GM19324 (cell line): ENCODE results near the gene ZNF831.

Experiments
- ATAC-seq: cut with Tn5 transposase; IDR thresholded peaks from one replicate; pipeline ENCODE4 v1.9.1; 2021; ENCODE audit warnings: mild to moderate bottlenecking, moderate library complexity; ENCODE audit not compliant: unreplicated experiment, low FRiP score

ZNF831 gene

GRCh38 chr20:59154317-59155013, 9.2 kb upstream of the ZNF831 start:
- ATAC-seq, result no peak

GRCh38 chr20:59157064-59157463, 6.6 kb upstream of the ZNF831 start:
- ATAC-seq, result no peak

- ATAC-seq, result no peak
These were observed 6.1 kb upstream of the ZNF831 start for GRCh38 chr20:59157531-59157930.

DNA sequence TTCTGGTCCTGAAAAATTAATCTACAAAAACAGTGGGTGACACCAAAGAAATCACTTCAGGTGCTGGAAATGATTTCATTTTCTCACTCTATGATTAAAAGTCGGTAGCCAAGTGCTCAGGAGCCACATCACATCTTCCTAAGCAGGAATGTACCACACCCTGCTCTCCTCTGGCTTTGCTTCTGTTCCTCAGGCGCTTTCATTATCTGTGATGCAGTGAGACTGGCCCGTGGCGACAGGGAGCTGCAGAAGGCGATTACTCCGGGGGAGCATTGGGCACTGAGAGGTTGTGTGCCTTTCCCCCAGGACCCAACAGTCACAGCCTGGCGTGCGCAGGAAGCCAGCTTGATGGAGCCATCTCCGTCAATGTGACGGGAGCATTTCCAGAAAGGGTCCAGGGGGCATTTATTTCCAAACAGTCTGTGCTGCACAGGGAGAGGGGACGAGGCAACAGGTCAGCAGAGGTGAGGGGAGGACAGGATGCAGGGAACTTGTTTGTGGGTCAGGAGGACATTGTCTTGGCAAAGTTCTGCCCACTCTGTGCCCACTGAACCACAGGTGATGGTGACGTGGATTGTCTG, 5.6 kb upstream of the ZNF831 start:
- ATAC-seq, result no peak

DNA sequence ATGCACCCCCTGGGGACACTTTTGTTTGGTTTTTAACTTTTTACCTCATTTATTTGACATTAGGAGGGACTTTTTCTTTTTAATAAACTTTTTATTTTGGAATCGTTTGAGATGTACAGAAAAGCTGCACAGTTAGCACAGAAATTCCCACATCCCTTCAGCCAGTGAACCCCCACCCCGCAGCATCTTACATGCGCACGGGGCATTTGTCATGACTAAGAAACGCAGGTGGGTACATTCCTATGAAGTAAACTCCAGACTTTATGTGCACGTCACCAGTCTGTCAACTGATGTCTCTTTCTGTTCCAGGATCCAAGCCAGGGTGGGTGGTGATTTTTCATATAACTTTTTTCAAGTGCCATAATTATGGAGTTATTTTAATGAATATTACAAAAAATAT, 4.9 kb upstream of the ZNF831 start:
- ATAC-seq, result no peak

DNA sequence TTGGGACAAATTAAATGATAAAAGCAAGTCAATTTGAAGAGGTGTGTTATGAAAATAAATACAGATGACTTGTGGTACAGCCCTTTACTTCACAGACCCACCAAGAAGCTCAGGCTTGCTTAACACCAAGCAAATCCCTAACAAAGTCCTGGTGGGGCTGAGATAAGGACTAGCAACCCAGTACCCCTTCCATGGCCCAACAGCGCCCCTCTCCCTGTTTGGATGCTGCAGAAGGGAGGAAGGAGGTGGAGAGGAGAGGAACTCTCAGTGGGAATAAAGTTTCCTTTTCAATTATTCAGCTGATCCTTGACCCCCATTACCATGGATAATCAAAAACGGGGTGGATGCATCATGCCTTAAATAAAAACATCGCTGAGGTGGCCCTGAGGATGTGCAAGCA, 4.5 kb upstream of the ZNF831 start:
- ATAC-seq, result no peak

- no peak for ATAC-seq
These were observed 3.9 kb upstream of the ZNF831 start for GRCh38 chr20:59159493-59160376.

DNA sequence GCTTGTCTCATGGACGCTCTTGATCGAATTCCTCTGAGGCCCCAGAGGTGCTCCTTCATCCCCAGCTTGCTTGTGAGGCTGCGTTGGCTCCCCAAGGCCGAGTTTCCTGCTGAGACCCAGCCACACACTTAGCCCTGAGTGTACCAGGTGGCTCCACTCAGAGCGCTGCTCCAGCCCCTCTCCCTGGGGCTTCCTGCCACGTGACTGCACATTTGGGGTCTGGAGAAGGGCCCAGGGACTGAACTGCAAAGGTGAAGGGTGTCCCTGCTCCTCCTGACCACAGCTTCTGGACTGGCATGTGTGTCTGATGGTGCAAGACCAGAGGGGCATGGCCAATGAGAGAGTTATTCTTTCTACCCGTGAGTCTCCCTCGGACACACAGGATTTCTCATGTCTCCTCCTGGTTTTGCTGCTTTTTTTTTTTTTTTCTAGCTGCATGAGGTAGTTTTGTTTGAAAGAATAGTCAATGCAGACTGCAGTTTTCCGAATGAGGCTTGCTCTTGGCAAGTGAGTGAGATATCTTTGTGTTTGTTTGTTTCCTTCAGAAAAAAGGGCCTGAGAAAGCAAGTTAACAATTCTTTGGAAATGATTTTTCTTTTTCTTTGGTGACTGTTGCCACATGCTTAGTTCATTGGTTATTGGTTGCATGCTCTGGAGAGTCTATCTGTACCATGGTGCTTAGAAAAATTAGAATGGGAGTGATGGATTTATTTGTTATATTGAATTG, 3.1 kb upstream of the ZNF831 start:
- no peak for ATAC-seq

DNA sequence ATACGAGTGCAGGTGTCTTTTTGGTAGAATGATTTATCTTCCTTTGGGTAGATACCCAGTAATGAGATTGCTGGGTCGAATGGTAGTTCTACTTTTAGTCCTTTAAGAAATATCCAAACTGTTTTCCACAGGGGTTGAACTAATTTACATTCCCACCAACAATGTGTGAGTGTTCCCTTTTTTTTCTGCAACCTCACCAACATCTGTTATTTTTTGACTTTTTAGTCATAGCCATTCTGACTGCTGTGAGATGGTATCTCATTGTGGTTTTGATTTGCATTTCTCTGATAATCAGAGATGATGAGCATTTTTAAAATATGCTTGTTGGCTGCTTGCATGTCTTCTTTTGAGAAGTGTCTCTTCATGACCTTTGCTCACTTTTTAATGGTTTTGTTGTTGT, 1.9 kb upstream of the ZNF831 start:
- no peak for ATAC-seq

DNA sequence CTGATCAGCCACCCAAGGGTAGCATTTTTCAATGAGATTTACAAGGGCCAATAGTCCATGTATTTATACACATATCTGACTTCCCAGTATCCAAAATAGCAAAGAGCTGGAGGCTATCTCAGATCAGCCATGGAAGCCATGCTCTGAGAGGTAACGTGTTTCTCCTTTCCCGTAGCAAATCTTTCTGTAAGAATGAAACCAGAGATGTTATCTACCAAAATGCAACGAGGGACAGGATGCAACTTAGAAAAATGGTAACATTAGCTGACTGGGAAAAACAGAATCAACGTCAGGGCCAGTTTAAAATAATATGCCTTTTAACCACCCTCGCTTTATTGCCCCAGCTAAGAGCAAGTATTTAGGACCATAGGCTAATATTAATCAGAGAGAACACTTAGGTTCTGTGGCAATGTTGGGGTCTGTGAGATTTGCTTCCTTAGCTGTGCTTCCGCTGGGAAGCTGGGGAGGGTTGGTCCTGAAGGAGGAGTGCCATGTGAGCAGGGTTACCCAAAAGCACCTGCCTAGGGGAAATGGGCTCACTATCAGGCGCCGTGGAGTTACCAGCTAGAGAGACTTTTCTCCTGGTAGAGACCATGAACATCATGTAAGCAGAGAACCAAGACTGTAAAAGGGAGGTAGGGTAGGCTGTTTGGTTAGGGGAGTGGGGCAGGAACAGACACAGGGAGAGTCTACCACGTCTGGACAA, 1.2 kb downstream of the ZNF831 start:
- no peak for ATAC-seq

DNA sequence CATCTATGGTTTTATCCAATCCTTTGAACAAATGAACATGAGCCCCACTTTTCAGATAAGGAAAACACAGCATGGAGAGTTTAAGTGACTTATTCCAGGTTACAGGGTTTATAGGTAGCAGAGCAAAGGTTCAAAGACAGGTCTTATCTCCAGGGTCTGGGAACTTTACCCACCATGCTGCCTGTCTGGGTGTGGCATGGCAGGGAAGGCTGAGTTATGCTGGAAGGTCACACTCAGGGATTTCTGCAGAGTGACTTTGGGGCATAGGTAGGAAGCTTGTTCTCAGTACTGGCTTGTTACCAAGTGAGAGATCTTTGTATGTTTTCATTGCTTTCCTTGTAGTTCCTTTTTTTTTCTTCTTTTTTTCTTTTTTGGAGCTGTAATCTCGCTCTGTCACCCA, 1.8 kb downstream of the ZNF831 start:
- no peak for ATAC-seq

DNA sequence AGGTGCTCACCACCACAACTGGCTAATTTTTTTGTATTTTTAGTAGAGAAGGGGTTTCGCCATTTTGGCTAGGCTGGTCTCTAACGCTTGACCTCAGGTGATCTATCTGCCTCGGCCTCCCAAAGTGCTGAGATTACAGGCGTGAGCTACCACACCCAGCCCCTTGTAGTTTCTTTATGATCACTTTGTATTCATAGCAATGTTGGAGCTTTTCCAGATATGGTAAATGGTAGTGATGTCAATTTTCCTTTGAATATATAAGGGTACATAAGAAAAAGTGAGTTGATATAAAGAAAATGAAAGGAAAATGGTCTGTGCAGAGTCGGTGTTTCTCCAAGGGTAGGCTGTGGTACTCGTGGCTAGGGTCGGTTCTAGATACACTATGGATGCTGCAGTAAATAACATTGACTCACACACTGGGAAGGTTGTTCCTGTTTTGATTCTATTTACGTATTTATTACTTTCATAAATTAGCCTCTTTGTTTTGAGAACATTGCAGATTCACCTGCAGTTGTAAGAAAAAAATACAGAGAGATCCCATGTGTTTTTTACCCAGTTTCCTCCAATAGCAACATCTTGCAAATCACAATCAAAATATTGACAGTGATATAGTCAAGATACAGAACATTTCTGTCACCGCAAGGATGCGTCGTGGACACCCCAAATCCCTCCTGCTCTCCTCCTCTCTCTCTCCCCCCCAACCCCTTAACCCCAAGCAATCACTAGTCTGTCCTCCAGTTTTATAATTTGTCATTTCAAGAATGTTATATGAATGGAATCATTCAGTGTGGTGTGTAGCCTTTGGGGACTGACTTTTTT, 2.5 kb downstream of the ZNF831 start:
- no peak for ATAC-seq

- no peak for ATAC-seq
These were observed 7.1 kb downstream of the ZNF831 start for GRCh38 chr20:59170406-59171349.

GRCh38 chr20:59171986-59172385, 8.4 kb downstream of the ZNF831 start:
- ATAC-seq, result no peak

DNA sequence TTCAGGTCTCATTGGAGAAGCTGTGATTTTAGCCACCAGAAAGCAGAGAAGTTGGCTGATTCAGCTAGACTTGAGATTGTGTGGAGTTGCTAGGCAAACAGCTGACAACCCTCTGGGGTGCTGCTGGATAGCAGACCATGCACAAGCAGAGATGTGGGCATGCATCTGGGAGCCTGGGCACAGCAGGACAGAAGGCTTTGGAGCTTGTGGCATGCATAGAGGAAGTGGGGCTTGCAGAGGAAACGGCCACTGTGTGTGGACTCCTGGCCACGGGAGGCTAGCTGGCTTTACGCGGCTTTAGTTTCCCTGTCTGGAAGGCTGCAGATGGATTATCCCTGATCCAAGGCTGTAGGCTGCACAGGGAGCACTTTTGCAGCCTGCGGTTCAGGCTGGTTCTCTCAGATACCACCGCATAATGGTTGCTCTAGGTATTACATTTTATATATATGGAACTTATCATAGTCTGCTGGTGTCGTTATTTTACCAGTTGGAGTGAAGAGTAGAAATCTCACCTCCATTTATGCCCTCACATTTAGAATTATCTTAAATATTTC, 10.4 kb downstream of the ZNF831 start:
- no peak for ATAC-seq

- ATAC-seq, result no peak
These were observed 11.4 kb downstream of the ZNF831 start for GRCh38 chr20:59175002-59175401.

- no peak for ATAC-seq
These were observed 12.2 kb downstream of the ZNF831 start for GRCh38 chr20:59175861-59176260.

GRCh38 chr20:59176812-59177211, 13.2 kb downstream of the ZNF831 start:
- no peak for ATAC-seq
